ENCODE measurements around the gene SPOCK2.
"Not testable (repeated sequence)": the region's sequence is repeated elsewhere in the genome, so short reads cannot be mapped to it uniquely, and the experiment has no call there.

SPOCK2 gene

GRCh38 chr10:72035252-72035887, 53.0 kb downstream of the SPOCK2 start:
- Histone ChIP-seq H3K4me1 (ENCODE audit: low read length) (no peaks in the 10 kb centered on the region), H3K36me3 (replicated peaks; ENCODE audit: low read depth, low read length) (no peaks in the 10 kb centered on the region), H3K9ac (ENCODE audit: low read length) (no peak overlapping the region), H3K9me3 (ENCODE audit: insufficient read depth, low read length) (no peaks in the 10 kb centered on the region), H3K4me3 (ENCODE audit: low read length) (no peak overlapping the region), H3K79me2 (ENCODE audit: low read length) (no peaks in the 10 kb centered on the region), H4K20me1 (ENCODE audit: insufficient read depth, low read length) (no peaks in the 10 kb centered on the region), H3K27ac (ENCODE audit: low read length) (no peak overlapping the region), H3K27me3 (ENCODE audit: low read depth, low read length) (no peaks in the 10 kb centered on the region), H2AFZ (ENCODE audit: low read depth, low read length) (no peak overlapping the region), H3K4me2 (ENCODE audit: low read length) (no peak overlapping the region)
- TF ChIP-seq EZH2phosphoT487 (IDR thresholded peaks at IDR 0.05; ENCODE audit: low read depth) = no peak
- TF ChIP-seq CTCF (IDR thresholded peaks at IDR 0.05; ENCODE audit: low read depth, low read length) = no peak

- Histone ChIP-seq H3K9ac (ENCODE audit: low read length) (no peak overlapping the region), H3K9me3 (ENCODE audit: insufficient read depth, low read length) (no peaks in the 10 kb centered on the region), H3K4me1 (ENCODE audit: low read length) (no peaks in the 10 kb centered on the region), H3K27me3 (ENCODE audit: low read depth, low read length) (no peaks in the 10 kb centered on the region), H3K4me2 (ENCODE audit: low read length) (no peak overlapping the region), H4K20me1 (ENCODE audit: insufficient read depth, low read length) (no peaks in the 10 kb centered on the region), H3K4me3 (ENCODE audit: low read length) (no peak overlapping the region), H3K27ac (ENCODE audit: low read length) (no peak overlapping the region), H2AFZ (ENCODE audit: low read depth, low read length) (no peak overlapping the region), H3K36me3 (replicated peaks; ENCODE audit: low read depth, low read length) (no peaks in the 10 kb centered on the region), H3K79me2 (ENCODE audit: low read length) (no peaks in the 10 kb centered on the region)
- TF ChIP-seq EZH2phosphoT487 (IDR thresholded peaks at IDR 0.05; ENCODE audit: low read depth) (no peak), CTCF (IDR thresholded peaks at IDR 0.05; ENCODE audit: low read depth, low read length) (no peak)
Measured at GRCh38 chr10:72034761-72035160, 53.6 kb downstream of the SPOCK2 start.

- H3K9ac ChIP-seq (ENCODE audit: low read length) = no peak overlapping the region
Measured at GRCh38 chr10:72034040-72034499, 54.3 kb downstream of the SPOCK2 start.

GRCh38 chr10:72032409-72033162, 55.8 kb downstream of the SPOCK2 start:
- H3K4me1 ChIP-seq (ENCODE audit: low read length); H3K4me2 ChIP-seq (ENCODE audit: low read length); H4K20me1 ChIP-seq (ENCODE audit: insufficient read depth, low read length); H2AFZ ChIP-seq (ENCODE audit: low read depth, low read length); H3K27me3 ChIP-seq (ENCODE audit: low read depth, low read length); H3K4me3 ChIP-seq (ENCODE audit: low read length); H3K9me3 ChIP-seq (ENCODE audit: insufficient read depth, low read length); H3K36me3 ChIP-seq (replicated peaks; ENCODE audit: low read depth, low read length); H3K9ac ChIP-seq (ENCODE audit: low read length); H3K79me2 ChIP-seq (ENCODE audit: low read length); H3K27ac ChIP-seq (ENCODE audit: low read length): not testable (repeated sequence)

More at GRCh38 chr10:72034040-72034499, 54.3 kb downstream of the SPOCK2 start:
- Histone ChIP-seq H3K27ac (ENCODE audit: low read length) (no peak overlapping the region), H3K27me3 (ENCODE audit: low read depth, low read length) (no peaks in the 10 kb centered on the region), H3K9me3 (ENCODE audit: insufficient read depth, low read length) (no peaks in the 10 kb centered on the region), H3K79me2 (ENCODE audit: low read length) (no peaks in the 10 kb centered on the region), H3K36me3 (replicated peaks; ENCODE audit: low read depth, low read length) (no peaks in the 10 kb centered on the region), H4K20me1 (ENCODE audit: insufficient read depth, low read length) (no peaks in the 10 kb centered on the region), H3K4me3 (ENCODE audit: low read length) (no peak overlapping the region), H3K4me2 (ENCODE audit: low read length) (no peak overlapping the region), H2AFZ (ENCODE audit: low read depth, low read length) (no peak overlapping the region), H3K4me1 (ENCODE audit: low read length) (no peaks in the 10 kb centered on the region)
- no peak for TF ChIP-seq EZH2phosphoT487 (IDR thresholded peaks at IDR 0.05; ENCODE audit: low read depth)
- TF ChIP-seq CTCF (IDR thresholded peaks at IDR 0.05; ENCODE audit: low read depth, low read length) = no peak

Measured in OCI-LY3 (cell line).